ENCODE data around the gene UPF3B. TPM values are rescaled to one million over a fixed set of nuclear protein-coding genes. Genes with fewer than 3 reads are reported as not detected.

UPF3B gene
- total and polyA plus RNA-seq, 10 of the 15 experiments (the other 5 are each of a cell fraction or from before 2014, with no cell fraction given) = 5.7 to 35.3 (median 22.1) TPM

GRCh38 chrX:119817130-119817690 is 35.6 kb downstream of the UPF3B start:
- ChIA-PET CTCF (interaction anchor here (0.8 to 1.2 kb wide), 3 partner anchors 14 to 36 kb away, joined by 3 to 6 read pairs (median 3); partner anchors contain the start of genes RPL39 and UPF3B), POLR2A (interaction anchor here (1.1 kb wide), 1 partner anchor 26 kb away, joined by 3 read pairs; no protein-coding TSS in a partner anchor), RAD21 (ENCODE audit: unreplicated experiment) (interaction anchor here (1.0 to 1.5 kb wide), 2 partner anchors 25 to 54 kb away, joined by 3 to 4 read pairs; partner anchors contain the start of genes RNF113A and RPL39), SMC1A (ENCODE audit: uncharacterized antibody, unreplicated experiment) (interaction anchor here (1.3 kb wide), 1 partner anchor 24 kb away, joined by 4 read pairs; no protein-coding TSS in a partner anchor)
- FAIRE-seq = no peak
- Histone ChIP-seq H3K79me2 (ENCODE audit: control insufficient read depth, insufficient read depth, low read length) (no peaks in the 10 kb centered on the region), H3K36me3 (ENCODE audit: control insufficient read depth in 2 of 2, insufficient read depth in 2 of 2, low read length in 1 of 2) (no peaks in the 10 kb centered on the region), H3K27me3 (replicated peaks in 1 of 2; ENCODE audit: control insufficient read depth in 2 of 2, insufficient read depth in 2 of 2, low read length in 1 of 2) (no peaks in the 10 kb centered on the region; a peak in 1 of 4 replicates), H3K27ac (ENCODE audit: control insufficient read depth, insufficient read depth) (no peak overlapping the region), H3K4me3 (no peak overlapping the region), H3K9me3 (replicated peaks; ENCODE audit: control insufficient read depth, insufficient read depth, low read length) (no peaks in the 10 kb centered on the region), H3K9ac (ENCODE audit: control insufficient read depth, insufficient read depth, low read length) (no peak overlapping the region), H3K4me1 (ENCODE audit: control insufficient read depth, insufficient read depth, low read length) (no peaks in the 10 kb centered on the region), H2AFZ (ENCODE audit: control insufficient read depth, low read depth, low read length) (no peak overlapping the region), H4K20me1 (ENCODE audit: control insufficient read depth, insufficient read depth) (no peaks in the 10 kb centered on the region), H3K4me2 (ENCODE audit: control insufficient read depth, insufficient read depth) (no peak overlapping the region)
- WGBS (ENCODE audit: insufficient coverage, insufficient replicate concordance, low lambda C conversion rate, missing lambda C conversion rate) = 59% methylated on average over 6 of the region's 6 CpGs
- in situ Hi-C loops (cut with MboI) = no loop called here
- no peak for TF ChIP-seq ZNF274 (IDR thresholded peaks at IDR 0.05; ENCODE audit: insufficient read depth, insufficient read length)
- TF ChIP-seq ZBTB4 (CRISPR knock-in tag; IDR thresholded peaks at IDR 0.05) = no peak
- no peak for TF ChIP-seq MAX (IDR thresholded peaks at IDR 0.05; ENCODE audit: low read depth, low read length)
- no peak for TF ChIP-seq TCF7 (IDR thresholded peaks at IDR 0.05; ENCODE audit: borderline replicate concordance)
- no peak for TF ChIP-seq SPI1 (IDR thresholded peaks at IDR 0.05; ENCODE audit: borderline replicate concordance, insufficient read depth, low read depth, low read length)
- TF ChIP-seq CBX5 (IDR thresholded peaks at IDR 0.05; ENCODE audit: low read depth) = no peak
- no peak for TF ChIP-seq TBL1XR1 (IDR thresholded peaks at IDR 0.05; ENCODE audit: low read depth, low read length)
- no peak for TF ChIP-seq KLF5 (IDR thresholded peaks at IDR 0.05; ENCODE audit: partially characterized antibody)
- no peak for DNase-seq (ENCODE audit: low read depth, low spot score)
- BruUV-seq (replicated peaks) = no TSS peak
- ATAC-seq = no peak
- intact Hi-C loops (cut with micrococcal nuclease; ENCODE audit: unreplicated experiment) = no loop called here
